ENCODE data around the gene NT5C2. TPM values are rescaled to one million over a fixed set of nuclear protein-coding genes. Genes with fewer than 3 reads are reported as not detected.
"Not testable (repeated sequence)": the region's sequence is repeated elsewhere in the genome, so short reads cannot be mapped to it uniquely, and the experiment has no call there.

NT5C2 gene
- total and polyA plus RNA-seq, 10 donors = 21.7 to 115 (median 89.6) TPM

- WGBS, 5 donors = 41 to 86% (median 76%) methylated on average over 2 of the region's 2 CpGs
- H3K36me3 ChIP-seq = no peaks in the 10 kb centered on the region
- peaks cover 3 to 50% (median 29%) of the 10 kb centered on the region in 8 donors for H3K9me3 ChIP-seq
- H3K4me1 ChIP-seq = peaks cover 0 to 4% (median 0%) of the 10 kb centered on the region in 6 donors
- no peak overlapping the region for H3K27ac ChIP-seq
- no peaks in the 10 kb centered on the region for H3K27me3 ChIP-seq (replicated peaks in 1 of 7)
- no peak overlapping the region for H3K4me3 ChIP-seq
- intact Hi-C loops (cut with DNase I; ENCODE audit: low total_unique reads) = no loop called here
- TF ChIP-seq, protein P1, sequence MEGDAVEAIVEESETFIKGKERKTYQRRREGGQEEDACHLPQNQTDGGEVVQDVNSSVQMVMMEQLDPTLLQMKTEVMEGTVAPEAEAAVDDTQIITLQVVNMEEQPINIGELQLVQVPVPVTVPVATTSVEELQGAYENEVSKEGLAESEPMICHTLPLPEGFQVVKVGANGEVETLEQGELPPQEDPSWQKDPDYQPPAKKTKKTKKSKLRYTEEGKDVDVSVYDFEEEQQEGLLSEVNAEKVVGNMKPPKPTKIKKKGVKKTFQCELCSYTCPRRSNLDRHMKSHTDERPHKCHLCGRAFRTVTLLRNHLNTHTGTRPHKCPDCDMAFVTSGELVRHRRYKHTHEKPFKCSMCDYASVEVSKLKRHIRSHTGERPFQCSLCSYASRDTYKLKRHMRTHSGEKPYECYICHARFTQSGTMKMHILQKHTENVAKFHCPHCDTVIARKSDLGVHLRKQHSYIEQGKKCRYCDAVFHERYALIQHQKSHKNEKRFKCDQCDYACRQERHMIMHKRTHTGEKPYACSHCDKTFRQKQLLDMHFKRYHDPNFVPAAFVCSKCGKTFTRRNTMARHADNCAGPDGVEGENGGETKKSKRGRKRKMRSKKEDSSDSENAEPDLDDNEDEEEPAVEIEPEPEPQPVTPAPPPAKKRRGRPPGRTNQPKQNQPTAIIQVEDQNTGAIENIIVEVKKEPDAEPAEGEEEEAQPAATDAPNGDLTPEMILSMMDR (IDR thresholded peaks at IDR 0.05 in 8 of 11, conservative IDR thresholded peaks at IDR 0.05 in 3 of 11) = no peak
- TF ChIP-seq POLR2A (IDR thresholded peaks at IDR 0.05) (no peak), POLR2AphosphoS5 (IDR thresholded peaks at IDR 0.05) (no peak)
- DNase-seq = no peak
Observed at GRCh38 chr10:103207141-103207540, 14.1 kb upstream of the NT5C2 start.

GRCh38 chr10:103206715-103207114 is 13.6 kb upstream of the NT5C2 start:
- H3K36me3 ChIP-seq; H3K4me1 ChIP-seq; H3K27me3 ChIP-seq (replicated peaks in 1 of 7); H3K4me3 ChIP-seq; H3K27ac ChIP-seq; intact Hi-C loops (cut with DNase I; ENCODE audit: low total_unique reads); DNase-seq: not testable (repeated sequence)
- WGBS, 5 donors = 79 to 92% (median 82%) methylated on average over 3 of the region's 3 CpGs
- H3K9me3 ChIP-seq = peaks cover 3 to 45% (median 29%) of the 10 kb centered on the region in 8 donors

- H3K36me3 ChIP-seq; intact Hi-C loops (cut with DNase I; ENCODE audit: low total_unique reads); H3K27me3 ChIP-seq (replicated peaks in 1 of 7); H3K4me3 ChIP-seq; H3K27ac ChIP-seq; H3K4me1 ChIP-seq; DNase-seq: not testable (repeated sequence)
- peaks cover under 1 to 32% (median 17%) of the 10 kb centered on the region in 8 donors for H3K9me3 ChIP-seq
- 71 to 89% (median 84%) methylated on average over 4 of the region's 4 CpGs for WGBS, 5 donors
Observed at GRCh38 chr10:103205401-103205800, 12.3 kb upstream of the NT5C2 start.

DNA sequence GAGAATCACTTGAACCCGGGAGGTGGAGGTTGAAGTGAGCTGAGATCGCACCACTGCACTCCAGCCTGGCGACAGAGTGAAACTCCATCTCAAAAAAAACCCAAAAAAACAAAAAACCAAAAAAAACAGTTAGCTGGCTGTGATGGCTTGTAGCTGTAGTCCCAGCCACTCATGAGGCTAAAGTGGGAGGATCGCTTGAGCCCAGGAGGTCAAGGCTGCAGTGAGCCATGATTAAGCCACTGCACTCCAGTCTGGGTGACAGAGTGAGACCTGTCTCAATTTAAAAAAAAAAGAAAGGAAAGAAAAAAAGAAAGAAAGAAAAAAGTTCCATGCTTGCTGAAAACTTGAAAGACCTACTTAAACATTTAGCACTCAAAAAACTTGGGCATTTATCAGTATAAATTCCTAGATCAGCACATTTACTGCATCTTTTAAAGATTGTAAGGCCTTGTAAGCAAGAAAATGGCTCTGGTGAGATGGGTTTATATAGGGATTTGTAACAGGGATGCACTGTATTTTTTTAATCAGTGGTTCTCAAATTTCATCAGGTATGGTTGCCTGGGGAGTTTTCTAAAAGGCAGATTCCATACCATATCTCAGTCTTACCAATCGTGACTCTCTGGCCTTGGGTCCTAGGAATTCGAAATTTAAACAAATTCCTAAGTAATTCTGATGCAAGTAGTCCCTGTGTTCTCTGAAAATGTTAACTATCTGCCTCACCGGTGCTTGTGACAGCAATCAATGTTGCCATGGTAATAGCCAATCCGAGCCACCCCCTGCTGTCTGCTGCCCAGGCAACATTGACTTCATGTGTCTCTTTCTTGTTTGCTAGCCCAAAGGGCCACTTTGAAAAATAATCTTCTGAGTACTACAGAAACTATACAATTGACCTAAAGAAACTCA is 11.5 kb upstream of the NT5C2 start:
- WGBS, 5 donors = 78 to 86% (median 82%) methylated on average over 8 of the region's 8 CpGs
- Histone ChIP-seq H3K36me3 (no peaks in the 10 kb centered on the region), H3K4me1 (peaks cover 0 to 17% (median 0%) of the 10 kb centered on the region in 6 donors), H3K27me3 (replicated peaks in 1 of 7) (no peaks in the 10 kb centered on the region), H3K27ac (no peak overlapping the region), H3K4me3 (no peak overlapping the region), H3K9me3 (peaks cover 0 to 24% (median 9%) of the 10 kb centered on the region in 8 donors)
- TF ChIP-seq POLR2A (IDR thresholded peaks at IDR 0.05) = no peak
- intact Hi-C loops (cut with DNase I; ENCODE audit: low total_unique reads) = no loop called here
- DNase-seq = no peak

DNA sequence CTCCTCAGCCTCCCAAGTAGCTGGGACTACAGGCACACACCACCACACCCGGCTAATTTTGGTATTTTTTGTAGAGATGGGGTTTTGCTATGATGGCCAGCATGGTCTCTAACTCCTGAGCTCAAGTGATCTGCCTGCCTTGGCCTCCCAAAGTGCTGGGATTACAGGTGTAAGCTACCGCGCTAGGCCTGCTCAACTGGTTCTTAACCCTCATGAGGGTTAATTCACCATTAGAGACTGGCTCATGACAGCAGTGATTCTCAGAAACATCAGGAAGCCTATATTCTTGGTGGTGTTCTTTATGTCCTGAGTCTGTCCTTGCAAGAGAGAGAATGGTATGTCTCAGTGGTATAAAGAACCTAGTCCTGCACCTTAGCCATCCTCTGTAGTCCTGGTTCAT is 10.4 kb upstream of the NT5C2 start:
- Histone ChIP-seq H3K27me3 (replicated peaks in 1 of 7) (no peaks in the 10 kb centered on the region), H3K27ac (peak overlapping the region in 2 of 8 donors; percentile 81 to 84), H3K4me3 (no peak overlapping the region), H3K36me3 (no peaks in the 10 kb centered on the region), H3K4me1 (peaks cover 0 to 29% (median 2%) of the 10 kb centered on the region in 6 donors), H3K9me3 (peaks cover 0 to 13% (median 0%) of the 10 kb centered on the region in 8 donors)
- TF ChIP-seq, protein P1 (IDR thresholded peaks at IDR 0.05 in 8 of 11, conservative IDR thresholded peaks at IDR 0.05 in 3 of 11) = no peak
- no peak for TF ChIP-seq POLR2AphosphoS5 (IDR thresholded peaks at IDR 0.05)
- TF ChIP-seq POLR2A (IDR thresholded peaks at IDR 0.05) = no peak
- intact Hi-C loops (cut with DNase I; ENCODE audit: low total_unique reads) = no loop called here
- no peak for DNase-seq
- WGBS, 5 donors = 90 to 100% (median 100%) methylated on average over 3 of the region's 3 CpGs
